Activated CD8-positive, alpha-beta memory T cell treated with anti-CD3 and anti-CD28 coated beads, Interleukin-2, amount 50 U/mL, for 1 hour (primary cell): ENCODE measurements around the gene COX18.

Experiments used
- DNase-seq: peaks from one replicate; pipeline ENCODE4 v3.0.0-alpha.2; 2020; ENCODE audit errors: extremely low read depth

The COX18 gene

DNA sequence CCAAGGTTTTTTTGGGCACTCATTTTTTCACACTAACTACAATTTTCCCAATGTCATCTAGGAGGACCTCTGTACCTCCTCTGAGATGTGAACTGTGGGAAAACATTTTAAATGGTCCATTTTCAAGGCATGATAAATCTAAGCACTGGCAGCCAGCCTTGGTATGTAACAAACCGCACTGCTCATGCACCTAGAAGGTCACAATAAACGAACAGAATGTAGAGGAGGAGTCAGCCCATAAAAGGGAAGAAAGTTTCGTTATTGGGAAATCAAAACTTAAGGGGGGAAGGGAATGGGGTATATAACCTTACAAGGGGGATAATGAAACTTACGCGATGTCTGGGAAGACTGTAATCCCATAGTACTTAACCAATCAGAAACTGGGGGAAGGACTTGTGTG is 16.4 kb downstream of the COX18 start:
- no peak for DNase-seq

DNA sequence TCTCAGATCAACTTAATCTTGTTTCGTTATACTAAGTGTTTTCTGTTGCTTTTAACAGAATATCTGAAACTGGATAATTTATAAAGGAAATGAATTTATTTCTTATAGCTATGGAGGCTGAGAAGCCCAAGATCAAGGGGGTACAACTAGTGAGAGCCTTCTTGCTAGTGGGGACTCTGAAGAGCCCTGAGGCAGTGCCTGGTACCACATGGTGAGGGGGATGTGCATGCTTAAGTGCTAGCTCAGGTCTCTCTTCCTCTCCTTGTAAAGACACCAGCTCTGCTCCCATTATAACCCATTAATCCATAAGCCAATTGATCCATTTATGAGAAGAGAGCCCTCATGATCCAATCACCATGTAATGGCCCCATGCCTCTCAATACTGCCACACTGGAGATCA is 17.9 kb downstream of the COX18 start:
- DNase-seq: no peak

DNA sequence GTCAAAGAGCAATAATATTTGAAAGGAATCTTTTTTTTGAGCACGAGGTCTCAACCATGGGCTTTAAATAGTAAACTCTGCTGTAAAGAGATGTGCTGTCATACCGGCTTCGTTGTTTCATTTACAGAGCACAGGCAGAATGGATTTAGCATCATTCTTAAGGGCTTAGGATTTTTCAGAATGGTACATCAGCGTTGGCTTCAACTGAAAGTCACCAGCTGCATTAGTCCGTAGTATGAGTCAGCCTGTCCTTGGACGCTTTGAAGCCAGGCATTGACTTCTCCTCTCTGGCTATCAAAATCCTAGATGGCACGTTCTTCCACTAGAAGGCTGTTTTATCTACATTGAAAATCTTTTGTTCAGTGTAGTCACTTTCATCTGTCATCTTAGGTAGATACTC is 23.6 kb downstream of the COX18 start:
- no peak for DNase-seq

DNA sequence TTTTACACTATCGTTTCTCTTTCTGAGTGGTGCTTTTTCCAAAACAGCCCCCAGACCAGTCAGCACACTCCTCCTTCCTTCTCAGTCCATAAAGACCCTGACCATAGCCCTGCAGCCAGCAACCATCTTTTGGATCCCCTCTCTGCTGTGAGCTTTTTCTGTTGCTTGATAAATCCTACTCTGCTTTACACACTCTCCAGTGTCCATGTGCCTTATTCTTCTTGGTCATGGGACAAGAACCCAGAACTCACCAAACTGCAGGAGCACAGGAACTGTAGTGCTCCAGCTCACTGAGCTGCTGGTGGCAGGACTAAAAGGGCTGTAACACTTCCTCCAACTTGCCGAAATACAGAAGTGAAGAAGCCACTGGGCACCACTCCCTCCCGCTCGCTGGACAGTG is 32.5 kb downstream of the COX18 start:
- no peak for DNase-seq

DNA sequence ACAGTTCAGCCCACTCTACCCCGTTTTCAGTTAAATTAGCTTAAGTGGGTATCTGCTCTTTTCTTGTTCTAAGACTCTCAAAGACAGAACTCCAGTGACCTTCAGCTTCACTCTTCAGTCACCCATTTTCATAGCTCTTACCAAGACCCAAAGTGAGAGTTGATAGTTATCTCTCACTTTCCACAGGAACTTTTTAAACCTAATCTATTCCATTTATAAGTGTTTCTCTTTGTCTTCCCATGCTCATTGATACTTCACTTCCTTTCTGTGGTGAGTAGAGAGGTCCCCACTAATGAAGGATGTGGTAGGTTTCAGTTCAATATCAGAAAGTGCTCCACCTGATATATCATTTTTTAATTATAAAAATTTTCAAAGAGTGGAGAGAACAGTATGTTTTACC is 33.4 kb downstream of the COX18 start:
- DNase-seq: no peak

DNA sequence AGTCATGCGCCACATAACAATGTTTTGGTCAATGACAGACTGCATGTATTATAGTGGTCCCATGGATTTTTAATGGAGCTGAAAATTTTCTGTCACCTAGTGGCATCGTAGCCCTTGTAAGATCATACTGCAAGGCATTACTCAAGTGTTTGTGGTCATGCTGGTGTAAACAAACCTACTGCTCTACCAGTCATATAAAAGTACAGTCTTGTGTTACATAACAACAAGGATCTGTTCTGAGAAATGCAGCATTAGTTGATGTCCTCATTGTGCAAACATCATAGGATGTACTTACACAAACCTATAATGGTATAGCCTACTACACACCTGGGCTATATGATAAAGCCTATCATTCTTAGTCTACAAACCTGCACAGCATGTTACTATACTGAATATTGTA is 34.6 kb downstream of the COX18 start:
- DNase-seq: no peak

DNA sequence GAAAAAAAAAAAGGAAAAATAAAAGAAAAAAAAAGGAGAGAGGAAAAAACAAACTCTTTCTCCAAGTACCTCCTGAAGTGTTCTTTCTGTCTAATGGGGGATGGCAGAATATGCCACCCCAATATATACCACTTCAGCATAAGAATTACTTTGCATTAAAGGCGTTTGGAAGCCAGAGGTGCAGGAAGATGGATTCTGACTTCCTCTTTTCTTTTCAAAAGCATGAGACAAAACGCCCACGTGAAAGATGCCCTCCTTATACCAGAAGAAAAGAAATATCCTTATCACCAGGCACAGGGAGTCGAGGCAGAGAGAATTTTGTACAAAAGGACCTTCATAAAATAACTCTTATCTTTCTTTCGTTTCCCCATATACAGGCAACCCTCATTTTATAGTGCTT is 40.9 kb downstream of the COX18 start:
- no peak for DNase-seq

DNA sequence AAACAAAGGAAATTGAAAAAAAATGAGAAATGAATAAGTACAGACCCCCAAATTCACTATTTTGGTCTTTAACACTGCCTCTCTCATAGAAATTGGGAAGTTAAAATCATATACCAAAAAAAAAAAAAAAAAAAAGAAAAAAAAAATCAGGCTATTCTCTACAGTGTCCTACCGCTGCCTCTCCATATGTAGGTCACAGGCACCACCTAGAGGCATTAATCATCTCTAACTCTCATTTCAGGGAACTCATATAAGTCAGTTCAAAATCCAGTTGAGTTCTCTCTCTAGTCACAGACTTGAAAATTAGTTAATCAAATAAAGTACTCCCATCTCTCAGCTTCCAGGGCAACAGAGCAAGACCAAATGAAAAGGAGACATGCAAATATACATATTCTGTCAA is 47.9 kb downstream of the COX18 start:
- no peak for DNase-seq

DNA sequence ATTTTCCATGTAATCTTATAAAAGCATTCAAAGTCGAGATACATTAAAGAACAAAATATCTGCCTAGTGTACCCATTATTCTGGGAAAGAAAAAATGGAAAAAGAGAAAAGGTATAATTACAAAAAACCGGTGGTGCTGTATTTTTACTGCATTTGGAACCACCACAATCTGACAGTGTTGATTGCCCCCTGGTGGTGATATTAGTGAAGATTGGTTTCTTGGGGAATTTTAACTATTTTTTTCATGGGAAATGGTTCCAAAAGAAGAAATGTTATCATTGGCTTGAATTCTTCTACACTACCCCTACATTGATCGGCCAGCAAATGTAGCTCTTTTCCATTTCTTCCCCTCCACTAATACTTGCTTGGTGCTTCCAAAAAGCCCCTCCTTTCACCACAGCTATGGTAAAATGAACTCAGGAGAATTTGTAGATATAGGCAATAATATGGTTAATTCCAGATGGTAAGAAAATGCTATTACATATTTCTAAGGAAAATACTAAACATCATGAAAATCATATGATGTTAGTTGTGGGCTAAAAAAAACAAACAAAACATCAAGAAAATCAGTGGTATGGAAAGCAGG is 50.0 kb downstream of the COX18 start:
- DNase-seq: no peak

DNA sequence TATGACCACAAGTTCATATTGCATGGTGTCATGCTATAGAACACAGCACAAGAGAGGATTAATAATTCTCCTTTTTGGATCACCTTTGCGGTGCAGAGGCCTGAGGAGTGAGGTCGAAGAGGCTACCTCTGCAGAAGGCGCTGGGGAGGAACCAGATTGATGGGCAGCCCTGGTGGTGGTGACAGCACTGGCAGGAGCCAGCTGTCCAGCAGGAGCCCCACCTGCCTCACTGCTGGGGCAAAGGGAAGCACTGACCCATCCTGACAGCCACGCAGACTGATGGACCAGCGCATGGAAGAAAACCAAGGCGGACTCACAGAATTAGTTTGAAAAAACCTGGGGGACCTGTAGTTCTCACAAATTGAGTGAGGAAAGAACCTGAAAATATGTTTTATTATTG is 50.9 kb downstream of the COX18 start:
- no peak for DNase-seq

DNA sequence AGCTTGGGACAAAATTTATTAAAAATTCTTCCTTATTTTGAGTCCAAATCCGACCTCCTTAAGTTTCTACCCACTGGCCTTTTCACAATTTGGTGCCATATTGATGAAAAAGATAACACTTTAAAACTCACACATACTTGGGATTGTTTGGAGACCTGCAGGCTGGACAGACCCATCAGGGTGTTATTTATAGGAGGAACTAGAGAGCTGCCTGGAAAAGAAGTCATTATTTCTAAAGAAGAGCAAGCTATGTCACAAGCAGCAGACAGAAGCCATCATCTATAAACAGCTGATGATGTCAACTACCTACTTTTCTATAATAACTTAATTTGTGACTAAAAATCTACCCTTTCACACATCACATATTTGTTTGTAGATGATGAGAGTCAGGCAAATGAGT is 56.2 kb downstream of the COX18 start:
- DNase-seq: no peak

DNA sequence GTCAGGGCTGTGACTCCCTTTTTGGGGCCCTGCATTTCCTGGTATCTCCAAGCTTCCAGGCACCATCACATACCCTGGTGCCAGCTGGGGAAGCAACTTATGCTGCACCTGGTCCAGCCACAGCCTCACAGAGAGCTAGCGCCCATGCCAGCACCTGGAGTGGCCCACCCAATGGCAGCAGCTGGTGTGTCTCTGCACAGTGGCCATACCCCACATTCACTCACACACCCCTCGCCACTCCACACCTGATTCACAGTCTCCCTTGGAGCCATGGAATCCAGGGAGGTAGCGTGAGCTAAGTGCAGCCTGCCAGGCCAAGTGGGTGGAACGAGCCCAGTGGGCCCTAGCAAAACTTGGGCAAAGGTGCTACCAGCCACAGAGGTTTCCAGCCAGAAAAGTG is 56.8 kb downstream of the COX18 start:
- DNase-seq: no peak

DNA sequence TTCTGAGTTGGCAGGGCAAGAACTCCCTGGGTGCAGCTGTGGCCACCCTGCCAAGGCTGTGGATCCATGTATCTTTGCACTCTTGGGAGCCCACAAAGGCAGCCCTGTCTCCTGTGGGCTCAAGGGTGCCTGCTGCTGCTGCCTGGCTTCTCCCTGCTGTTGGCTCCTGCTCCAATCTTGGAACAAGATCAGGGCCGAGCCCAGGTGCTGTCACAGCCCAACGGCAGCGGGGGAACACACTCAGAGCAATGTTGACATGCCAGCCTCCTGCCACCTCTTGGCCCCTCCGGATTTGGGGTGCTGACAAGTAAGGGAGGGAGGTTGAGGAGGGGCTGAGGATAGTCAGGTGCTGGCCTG is 57.9 kb downstream of the COX18 start:
- no peak for DNase-seq

DNA sequence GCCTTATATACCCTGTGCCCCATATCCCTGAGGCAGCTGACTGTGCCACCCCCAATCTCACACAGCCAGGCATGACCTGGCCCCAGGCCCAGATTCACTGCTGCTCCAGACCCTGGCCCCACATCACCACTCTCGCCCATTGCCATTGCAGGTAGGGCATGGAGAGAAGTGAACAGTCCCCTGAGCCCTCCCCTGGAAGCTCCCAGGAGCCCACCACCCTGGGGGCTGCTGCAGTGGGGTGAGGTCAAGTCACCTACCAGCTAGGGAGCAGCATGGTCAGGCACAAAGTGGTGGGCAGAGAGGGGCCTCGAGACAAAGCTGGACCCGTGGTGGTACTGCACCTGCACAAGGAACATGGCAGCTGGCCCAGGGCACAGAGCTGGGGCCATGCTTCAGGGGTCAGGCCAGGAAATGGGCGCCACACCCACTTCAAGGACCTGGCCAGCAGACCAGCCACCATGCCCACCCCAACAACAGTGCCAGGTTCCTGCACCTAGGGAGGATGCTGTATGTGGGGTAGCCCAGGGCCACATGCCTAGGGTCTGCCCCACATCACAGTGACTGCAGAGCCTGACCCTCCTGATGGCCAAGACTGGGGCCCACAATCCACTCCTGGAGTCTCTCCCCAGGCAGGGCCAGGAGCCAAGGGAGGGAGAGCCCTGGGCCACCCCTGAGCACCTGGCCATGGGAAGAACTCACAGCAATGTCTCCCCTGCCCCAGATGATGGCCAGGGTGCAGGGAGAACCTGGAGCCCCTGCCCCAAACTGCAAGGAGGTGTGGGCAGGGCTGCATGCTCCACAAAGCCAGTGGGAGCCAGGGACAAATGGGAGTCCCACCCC is 58.5 kb downstream of the COX18 start:
- DNase-seq: no peak

DNA sequence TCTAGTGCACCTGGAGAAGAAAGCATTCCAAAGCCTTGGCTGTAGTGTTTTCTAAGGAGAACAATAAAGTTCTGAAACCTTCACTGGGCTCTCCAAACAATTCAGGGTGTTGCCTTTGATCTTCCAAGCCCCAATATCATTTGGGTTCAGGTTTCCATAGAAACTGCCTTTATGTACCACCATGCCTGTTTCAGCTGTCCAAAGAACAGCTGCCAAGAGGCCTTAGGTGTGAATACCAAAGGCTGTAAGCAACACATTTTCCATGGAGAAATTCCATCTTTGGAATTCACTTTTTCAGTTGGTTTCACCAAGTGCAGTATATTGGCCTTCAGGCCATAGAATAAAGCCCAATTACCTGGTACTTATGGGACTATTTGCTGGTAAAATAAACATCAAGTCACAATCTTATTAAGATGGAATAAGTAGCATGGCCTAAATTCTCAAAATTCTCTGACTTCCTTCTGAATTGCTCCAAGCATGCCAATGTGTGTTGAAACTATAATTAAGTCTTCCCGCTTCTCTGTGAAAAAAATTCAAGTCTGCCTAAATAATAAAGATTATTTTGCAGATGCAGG is 61.9 kb downstream of the COX18 start:
- DNase-seq: no peak

DNA sequence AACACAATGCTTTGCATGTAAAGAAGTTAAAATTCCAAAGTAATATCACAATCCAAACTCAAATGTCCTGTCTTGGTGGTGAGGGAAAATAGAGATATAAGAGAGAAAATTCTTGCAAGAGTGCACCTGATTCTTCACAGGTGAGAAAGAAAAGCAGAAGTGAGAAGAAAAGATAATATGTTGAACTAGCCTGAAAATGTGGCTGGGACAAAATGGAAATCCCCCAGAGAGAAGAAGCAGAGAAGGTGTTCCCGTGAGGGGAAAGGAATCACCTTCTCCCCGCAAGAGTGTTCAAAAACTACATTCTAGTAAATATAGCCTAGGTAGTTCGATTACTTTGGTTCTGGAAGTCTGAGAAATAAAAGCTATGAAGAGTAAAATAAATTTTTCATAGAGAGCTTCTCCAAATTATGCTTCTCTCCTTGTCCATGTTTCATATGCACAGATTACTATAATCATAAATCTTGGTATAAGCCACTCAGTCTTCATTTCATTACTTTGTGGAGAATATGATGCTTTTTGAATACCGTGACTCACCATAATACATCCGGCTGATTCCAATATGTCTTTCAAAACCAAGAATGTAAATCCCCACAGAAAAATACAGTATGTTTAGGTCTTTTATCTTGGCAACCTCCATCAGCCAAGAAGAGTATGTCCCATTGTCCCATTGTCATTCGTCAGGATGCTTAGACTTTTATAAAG is 63.1 kb downstream of the COX18 start:
- no peak for DNase-seq

DNA sequence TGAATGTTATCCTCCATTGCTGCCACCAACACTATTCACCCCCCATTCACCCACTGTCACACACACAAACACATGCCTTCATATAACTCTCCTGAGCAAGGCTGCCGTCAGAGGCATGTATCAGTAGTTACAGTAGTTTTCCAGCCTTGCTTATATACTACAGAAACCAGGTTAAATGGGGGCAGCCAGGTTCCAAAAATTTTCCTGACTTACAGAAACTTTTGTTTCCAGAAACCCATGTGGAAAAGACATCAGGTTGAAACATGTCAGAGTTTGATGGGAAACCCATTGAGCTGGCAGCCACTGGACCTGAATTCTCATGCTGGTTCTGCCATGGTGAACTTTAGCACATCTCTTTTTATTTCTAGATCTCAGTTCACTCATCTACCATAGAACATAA is 64.0 kb downstream of the COX18 start:
- DNase-seq: no peak
